Measurements from ENCODE around the gene HOXA4.

Gene HOXA4

DNA sequence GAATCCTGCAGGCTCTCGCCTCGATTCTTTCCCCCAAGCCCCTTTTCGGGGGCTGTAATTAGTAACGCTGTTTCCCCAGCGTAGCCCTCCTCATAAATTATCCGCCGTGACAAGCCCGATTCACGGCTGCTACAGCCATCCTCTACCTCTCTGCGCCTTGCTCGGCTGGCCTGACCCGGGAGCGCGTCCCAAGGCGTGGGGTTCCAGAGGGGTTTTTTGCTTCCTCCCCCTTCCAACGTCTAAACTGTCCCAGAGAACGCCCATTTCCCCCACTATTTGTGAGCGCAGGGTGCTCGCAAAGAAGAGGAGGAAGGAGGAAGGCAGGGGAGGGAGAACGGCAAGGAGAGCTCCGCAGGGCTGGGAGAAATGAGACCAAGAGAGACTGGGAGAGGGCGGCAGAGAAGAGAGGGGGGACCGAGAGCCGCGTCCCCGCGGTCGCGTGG, 12.0 kb upstream of the HOXA4 start:
- TF ChIP-seq, protein P1, sequence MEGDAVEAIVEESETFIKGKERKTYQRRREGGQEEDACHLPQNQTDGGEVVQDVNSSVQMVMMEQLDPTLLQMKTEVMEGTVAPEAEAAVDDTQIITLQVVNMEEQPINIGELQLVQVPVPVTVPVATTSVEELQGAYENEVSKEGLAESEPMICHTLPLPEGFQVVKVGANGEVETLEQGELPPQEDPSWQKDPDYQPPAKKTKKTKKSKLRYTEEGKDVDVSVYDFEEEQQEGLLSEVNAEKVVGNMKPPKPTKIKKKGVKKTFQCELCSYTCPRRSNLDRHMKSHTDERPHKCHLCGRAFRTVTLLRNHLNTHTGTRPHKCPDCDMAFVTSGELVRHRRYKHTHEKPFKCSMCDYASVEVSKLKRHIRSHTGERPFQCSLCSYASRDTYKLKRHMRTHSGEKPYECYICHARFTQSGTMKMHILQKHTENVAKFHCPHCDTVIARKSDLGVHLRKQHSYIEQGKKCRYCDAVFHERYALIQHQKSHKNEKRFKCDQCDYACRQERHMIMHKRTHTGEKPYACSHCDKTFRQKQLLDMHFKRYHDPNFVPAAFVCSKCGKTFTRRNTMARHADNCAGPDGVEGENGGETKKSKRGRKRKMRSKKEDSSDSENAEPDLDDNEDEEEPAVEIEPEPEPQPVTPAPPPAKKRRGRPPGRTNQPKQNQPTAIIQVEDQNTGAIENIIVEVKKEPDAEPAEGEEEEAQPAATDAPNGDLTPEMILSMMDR (conservative IDR thresholded peaks at IDR 0.05; ENCODE audit: low read depth, low read length), result no peak
- H3K4me3 ChIP-seq (ENCODE audit: low read length), result no peak overlapping the region
- no peak for DNase-seq (ENCODE audit: low read depth)

GRCh38 chr7:27141923-27142579, 11.5 kb upstream of the HOXA4 start:
- no peak for DNase-seq (ENCODE audit: low read depth)
- H3K4me3 ChIP-seq (ENCODE audit: low read length), result no peak overlapping the region
- TF ChIP-seq, protein P1 (conservative IDR thresholded peaks at IDR 0.05; ENCODE audit: low read depth, low read length), result no peak

GRCh38 chr7:27141137-27141922, 10.8 kb upstream of the HOXA4 start:
- TF ChIP-seq, protein P1 (conservative IDR thresholded peaks at IDR 0.05; ENCODE audit: low read depth, low read length), result no peak
- DNase-seq (ENCODE audit: low read depth), result no peak
- H3K4me3 ChIP-seq (ENCODE audit: low read length), result no peak overlapping the region

DNA sequence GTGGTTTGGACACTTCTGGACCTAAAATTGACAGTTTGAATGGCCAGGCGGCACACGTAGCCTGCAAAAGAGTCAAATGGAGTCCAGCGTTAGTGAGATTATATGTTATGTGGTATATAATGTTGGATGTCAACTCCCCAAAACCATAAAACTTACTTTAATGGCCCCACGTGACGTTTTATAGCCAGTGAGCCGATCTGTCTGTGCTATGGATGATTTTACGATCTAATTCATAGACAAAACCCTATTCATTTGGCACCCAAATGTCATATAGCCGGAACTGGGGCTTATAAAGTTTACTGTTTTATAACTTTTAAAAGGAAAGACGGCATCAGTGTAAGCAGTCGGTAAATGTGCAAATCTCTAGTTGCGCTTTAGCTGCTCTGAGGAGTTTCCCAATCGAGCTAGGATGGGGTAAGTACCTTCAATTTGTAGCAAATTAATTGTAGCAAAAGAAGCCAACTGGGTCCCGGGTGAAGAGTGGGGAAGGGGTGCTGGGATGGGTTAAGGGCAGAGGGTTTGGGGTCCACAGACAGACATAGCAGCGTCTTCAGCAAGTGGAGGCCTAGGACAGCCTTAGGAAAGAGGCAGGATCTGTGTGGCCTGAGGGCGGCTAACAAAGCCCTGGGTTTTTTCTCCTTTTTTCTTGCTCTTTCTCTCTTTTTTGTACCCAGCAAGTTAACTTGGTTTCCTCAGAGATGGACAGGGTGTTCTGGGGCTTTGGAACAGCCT, 9.7 kb upstream of the HOXA4 start:
- DNase-seq (ENCODE audit: low read depth), result no peak
- no peak overlapping the region for H3K4me3 ChIP-seq (ENCODE audit: low read length)
- TF ChIP-seq, protein P1 (conservative IDR thresholded peaks at IDR 0.05; ENCODE audit: low read depth, low read length), result no peak

- H3K4me3 ChIP-seq (ENCODE audit: low read length), result no peak overlapping the region
- TF ChIP-seq, protein P1 (conservative IDR thresholded peaks at IDR 0.05; ENCODE audit: low read depth, low read length), result no peak
- no peak for DNase-seq (ENCODE audit: low read depth)
Measured at GRCh38 chr7:27139334-27140125, 9.0 kb upstream of the HOXA4 start.

DNA sequence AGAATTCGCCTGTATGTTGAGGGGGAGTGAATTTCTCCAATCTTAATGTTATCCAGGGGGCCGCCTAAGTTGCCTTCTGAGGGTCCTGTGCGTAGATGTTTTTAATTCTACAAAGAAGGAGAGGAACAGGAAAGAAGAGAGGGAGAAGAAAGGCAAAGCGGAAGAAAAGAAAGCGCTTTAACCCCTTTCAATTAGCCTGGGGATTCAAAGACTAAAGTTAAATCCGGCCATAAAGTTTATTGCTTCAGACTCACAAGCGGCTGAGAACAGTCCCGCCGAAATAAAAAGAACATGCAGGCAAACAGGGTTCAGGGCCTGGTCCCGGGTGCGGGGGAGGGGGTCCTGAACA, 8.4 kb upstream of the HOXA4 start:
- H3K4me3 ChIP-seq (ENCODE audit: low read length), result no peak overlapping the region
- DNase-seq (ENCODE audit: low read depth), result no peak
- TF ChIP-seq, protein P1 (conservative IDR thresholded peaks at IDR 0.05; ENCODE audit: low read depth, low read length), result no peak

Data from retinal pigment epithelial cell (primary cell).